ENCODE measurements around the gene B4GALT4.

DNA sequence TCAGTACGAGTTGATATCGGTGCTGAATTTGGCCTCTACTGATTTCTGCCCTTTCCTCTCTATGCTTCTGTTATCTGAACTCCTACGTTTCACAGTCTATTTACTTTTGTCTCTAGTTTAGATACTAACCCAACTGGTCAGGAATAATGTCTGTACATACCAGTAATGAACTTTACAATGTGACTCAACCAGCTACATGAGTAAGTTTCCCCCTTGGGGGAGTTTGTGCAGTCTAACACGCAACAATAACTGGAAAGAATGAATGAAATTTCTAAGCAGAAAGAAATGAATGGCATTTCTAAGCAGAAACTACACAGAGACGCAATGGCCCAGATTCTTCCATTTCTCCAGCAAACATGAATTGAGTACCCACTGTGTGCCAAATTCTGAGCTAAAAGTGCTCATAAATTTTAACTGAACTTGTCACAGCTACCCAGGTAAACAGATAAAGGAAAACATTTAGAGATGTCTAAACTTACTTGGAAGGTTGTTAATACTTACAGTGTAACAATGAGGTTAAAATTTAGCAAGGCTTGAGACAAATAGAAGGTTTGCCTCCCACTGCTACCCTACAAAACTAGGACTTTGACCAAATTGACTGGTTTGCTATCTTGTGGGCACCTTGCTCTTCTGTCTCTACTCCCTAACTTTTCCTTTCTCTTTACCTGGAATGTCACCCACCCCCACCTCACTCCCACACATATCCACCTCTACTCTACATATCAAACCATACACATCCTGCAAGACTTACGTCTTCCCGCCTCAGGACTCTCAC is 55.7 kb downstream of the B4GALT4 start:
- no peak for TF ChIP-seq POLR2A (IDR thresholded peaks at IDR 0.05)
- TF ChIP-seq, protein P1, sequence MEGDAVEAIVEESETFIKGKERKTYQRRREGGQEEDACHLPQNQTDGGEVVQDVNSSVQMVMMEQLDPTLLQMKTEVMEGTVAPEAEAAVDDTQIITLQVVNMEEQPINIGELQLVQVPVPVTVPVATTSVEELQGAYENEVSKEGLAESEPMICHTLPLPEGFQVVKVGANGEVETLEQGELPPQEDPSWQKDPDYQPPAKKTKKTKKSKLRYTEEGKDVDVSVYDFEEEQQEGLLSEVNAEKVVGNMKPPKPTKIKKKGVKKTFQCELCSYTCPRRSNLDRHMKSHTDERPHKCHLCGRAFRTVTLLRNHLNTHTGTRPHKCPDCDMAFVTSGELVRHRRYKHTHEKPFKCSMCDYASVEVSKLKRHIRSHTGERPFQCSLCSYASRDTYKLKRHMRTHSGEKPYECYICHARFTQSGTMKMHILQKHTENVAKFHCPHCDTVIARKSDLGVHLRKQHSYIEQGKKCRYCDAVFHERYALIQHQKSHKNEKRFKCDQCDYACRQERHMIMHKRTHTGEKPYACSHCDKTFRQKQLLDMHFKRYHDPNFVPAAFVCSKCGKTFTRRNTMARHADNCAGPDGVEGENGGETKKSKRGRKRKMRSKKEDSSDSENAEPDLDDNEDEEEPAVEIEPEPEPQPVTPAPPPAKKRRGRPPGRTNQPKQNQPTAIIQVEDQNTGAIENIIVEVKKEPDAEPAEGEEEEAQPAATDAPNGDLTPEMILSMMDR (IDR thresholded peaks at IDR 0.05): no peak
